GM21423 (cell line): Measurements from ENCODE around the gene ARSG.
"Not testable (repeated sequence)": the region's sequence is repeated elsewhere in the genome, so short reads cannot be mapped to it uniquely, and the experiment has no call there.

Source experiments
- ATAC-seq: cut with Tn5 transposase; IDR thresholded peaks from one replicate; pipeline ENCODE4 v1.9.1; 2021; ENCODE audit warnings: mild to moderate bottlenecking, moderate library complexity; ENCODE audit not compliant: unreplicated experiment

Gene ARSG

DNA sequence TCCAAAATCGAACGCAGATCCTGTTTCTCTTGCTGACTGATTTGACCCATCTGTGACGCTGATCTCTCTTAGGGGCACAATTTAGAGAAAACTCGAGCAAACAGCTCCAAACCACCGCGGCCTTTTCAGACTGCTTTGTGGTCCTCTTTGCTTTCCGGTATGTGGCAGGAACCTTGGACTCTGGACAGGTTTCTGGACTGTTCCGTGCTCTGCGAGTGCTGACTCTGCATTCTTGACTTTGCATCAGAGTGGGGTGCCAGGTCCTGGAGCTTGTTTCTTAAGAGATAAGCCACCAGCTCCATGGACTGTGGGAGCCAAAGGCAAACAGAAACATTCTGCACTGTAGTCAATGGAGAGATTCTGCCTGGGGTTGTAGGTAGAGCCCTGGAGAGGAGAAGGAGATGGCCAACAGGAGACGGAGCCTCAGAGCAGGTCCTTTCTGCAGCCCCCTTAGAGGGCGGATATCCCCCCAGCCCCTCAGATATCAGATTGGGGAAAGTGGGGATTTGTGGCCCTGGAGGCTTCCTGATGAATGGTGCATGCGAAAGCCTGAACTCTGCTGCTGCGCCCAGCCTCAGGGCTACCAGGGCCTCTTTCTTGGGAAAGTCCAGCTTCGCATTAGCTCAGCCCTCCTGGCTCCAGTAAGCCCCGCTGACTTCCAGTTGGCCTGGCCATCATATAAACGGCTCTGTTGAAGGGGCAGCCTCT, 100.4 kb downstream of the ARSG start:
- no peak for ATAC-seq

DNA sequence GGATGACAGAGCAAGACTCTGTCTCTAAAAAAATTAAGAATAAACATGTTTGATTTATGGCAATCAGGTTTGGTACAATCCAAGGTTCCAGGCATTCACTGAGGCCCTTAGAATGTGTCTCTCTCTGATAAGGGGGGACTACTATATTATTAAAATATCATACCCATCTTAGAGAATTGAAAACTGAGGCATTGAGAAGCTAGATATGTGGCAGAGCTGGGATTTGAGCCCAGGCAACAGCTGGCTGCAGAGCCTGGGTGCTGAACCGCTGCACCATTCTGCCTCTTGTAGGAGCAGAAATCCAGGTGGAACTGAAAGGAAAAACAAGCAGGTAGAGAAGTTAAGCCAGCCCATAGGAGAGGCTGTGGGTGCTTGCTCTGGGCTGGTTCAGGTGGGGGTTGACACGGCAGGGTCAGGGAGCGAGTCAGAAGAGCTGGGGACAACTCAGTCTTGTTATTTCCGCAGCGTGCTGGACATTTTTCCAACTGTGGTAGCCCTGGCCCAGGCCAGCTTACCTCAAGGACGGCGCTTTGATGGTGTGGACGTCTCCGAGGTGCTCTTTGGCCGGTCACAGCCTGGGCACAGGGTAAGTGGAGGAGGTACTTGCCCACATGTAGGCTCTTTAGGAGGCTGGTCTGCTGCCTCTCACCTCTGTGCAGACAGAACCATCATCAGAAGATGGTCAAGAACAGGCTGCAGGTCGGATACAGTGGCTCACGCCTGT, 103.5 kb downstream of the ARSG start:
- no peak for ATAC-seq

DNA sequence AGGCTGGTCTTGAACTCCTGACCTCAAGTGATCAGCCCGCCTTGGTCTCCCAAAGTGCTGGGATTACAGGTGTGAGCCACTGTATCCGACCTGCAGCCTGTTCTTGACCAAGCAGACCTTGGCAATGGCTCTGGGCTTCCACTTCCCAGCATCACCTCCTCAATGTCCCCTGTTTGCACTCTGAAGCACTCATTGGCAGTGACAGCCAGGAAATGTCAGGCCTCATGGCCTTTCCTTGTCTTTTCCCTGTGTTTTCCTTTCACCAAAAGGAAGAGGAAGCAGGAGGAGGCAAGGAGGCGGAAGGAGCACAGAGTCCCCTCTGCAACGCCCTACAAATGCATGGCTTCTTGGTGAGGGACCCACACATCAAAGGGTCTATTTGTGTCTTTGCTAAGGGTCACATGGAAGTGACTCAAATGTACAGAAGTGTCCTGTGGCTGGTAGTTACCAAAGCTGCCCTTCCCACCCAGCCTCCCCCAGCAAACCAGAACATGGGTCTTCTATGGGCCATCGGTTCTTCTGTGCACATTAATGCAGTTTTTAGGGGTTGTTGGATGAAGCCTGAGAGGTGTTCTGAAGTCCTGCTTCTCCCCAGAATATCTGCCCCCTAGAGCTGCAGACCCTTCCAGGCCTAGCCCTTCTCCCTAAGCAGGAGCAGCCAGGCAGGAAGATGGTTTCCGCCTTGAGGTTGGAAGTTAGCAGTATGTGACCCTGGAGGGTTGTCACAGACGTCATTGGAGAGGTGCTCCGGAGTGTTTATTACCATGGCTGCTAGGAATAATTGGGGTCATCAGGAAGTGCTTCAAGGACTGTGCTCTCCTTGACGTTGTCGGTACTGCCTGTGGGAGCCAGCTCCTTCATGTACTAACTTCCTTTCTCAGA, 105.2 kb downstream of the ARSG start:
- ATAC-seq: no peak

DNA sequence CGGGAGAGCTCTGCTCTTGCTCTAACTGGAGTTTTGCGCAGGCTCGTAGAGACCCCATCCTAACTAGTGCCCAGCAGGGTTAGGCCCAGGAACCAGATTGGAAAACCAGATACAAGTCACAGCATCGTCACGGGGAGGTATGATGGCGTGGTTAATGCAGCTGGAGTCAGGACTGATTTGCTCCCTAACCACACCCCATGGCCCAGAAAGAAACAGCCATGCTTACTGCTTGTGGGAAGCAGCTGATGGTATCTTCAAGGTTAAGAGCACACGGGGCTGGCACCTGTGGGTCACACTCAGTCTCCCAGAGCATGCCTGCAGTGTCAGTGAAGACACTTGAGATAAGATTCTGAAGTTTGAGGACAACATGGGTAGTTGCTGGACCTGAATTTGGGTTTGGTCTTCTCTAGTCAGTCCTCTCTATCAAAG, 105.8 kb downstream of the ARSG start:
- no peak for ATAC-seq

DNA sequence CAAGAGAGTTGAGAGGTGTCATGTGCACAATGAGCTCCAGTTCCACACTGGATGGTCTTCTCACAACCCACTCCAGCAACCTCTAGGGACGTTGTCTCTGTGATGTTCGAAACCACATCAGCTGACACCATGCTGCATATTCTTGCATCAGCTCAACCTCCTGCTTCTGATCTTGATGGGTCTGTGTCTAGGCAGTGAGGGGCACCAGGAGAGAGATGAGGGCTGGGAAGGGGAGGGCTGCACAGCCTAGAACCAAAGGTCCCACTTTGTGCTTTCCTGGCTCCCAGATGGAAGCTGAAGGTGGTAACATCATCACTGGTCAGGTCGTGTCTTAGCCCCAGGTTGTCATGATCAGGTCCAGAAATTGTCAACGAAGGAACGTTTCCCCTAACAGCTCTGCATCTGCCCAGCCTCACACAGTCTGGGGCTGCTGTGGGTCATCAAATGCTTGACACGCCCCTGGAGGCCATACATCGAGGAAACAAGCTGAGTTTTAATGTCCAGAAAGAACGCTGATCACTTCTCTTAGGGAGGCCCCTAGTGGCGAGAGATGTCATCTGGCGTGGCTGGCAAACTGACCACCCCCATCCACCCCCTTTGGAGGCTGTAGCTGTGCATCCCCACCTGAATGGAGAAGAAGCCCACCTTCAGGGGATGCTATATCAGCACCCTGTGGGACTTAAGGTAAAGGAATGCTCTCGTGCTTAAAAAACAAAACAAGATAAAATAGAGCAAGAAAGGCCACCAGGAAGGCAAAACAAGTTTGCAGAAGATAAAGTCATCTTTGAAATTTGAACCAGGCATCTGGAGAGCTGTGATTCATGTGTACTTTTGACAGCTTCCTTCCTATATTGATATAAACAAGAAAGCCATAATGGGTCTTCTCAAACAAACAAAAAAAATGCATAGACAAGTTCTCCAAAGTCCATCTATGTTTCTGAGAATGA, 107.7 kb downstream of the ARSG start:
- peak; percentile 84 for ATAC-seq

DNA sequence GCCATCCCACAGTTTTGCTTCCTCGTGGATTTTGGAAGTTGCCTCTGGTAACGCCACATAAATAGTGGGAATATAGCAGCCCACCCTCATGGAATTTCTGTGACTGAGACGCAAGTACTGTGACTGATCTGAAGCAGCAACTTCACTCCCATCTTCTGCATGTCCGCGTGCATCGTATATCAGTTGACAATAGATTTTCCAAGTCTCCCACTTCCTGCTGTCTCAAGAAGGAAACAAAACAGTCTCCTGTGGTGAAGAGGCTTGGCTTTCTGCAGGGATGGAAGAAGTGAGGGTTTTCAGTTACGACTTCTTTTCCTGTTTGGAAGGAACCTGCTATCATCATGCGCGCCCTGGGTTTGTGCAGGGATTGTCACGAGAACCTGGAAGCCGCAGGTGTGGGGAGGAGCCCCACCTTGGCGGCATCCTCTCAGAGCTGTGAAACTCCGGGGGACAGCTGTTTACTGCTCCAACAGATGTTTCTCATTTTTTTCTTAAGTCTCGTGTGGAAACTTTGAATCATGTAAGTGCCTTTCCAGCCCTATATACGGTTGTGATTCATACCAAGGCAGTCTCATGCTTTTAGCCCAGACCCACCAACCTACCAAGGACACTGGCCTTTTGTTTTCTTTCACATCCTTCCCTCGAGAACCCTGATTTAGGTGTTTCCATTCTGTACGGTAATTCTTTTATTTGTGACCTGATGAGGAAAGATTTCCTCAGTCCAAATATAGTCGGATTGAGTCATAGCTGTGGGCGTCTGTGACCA, 108.5 kb downstream of the ARSG start:
- no peak for ATAC-seq

DNA sequence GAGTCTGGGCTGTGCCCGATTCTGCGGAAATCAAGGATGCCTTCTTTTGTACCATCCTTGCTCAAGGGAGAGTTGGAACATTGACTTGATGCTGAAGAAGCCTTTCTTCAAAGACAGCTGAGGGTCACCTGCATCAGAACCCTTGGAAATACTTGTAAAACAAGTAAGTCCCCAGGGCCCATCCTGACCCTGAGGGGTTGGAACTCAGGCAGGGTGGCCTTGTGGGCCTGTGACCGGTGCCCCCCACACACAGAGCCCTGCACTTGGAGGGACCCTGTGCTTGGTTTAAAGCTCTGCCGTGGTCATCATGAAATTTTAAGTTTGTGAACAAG, 109.1 kb downstream of the ARSG start:
- ATAC-seq: no peak

DNA sequence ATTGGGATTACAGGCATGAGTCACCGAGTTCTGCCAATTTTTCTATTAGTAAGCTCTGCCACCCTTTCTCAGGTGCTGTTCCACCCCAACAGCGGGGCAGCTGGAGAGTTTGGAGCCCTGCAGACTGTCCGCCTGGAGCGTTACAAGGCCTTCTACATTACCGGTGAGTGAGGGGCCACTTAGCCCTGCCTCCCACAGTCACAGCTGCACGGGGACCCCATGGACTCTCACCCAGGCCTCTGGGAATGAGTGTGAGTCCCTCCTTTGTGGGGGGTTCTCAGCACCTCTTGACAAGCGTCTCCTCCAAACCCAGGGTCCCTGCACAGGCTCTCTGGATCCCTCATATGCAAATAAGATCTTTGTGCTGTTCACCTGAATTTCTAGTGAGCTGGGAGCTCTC, 110.0 kb downstream of the ARSG start:
- no peak for ATAC-seq

DNA sequence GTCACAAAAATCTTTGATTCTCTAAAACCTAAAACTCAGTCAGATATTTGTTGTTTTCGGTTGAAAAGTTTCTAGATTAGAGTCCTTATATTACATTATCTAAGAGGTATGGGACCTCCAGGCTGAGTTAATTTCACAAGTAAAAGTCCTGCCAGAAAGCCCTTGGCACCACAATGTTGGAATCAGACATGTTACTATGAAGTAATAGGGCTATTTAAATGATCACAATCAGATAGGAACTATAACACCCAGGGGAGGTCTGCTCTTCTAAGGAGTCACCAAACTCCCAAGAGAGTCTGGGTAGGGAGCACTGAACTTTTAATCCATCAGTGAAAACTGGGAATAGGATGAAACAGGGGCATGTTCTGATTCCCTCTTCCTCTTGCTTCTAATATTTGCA, 111.8 kb downstream of the ARSG start:
- ATAC-seq: no peak

DNA sequence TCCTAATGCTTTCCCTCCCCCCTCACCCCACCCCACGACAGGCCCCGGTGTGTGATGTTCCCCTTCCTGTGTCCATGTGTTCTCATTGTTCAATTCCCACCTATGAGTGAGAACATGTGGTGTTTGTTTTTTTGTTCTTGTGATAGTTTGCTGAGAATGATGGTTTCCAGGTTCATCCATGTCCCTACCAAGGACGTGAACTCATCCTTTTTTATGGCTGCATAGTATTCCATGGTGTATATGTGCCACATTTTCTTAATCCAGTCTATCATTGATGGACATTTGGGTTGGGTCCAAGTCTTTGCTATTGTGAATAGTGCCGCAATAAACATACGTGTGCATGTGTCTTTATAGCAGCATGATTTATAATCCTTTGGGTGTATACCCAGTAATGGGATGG, 112.5 kb downstream of the ARSG start:
- ATAC-seq: not testable (repeated sequence)

DNA sequence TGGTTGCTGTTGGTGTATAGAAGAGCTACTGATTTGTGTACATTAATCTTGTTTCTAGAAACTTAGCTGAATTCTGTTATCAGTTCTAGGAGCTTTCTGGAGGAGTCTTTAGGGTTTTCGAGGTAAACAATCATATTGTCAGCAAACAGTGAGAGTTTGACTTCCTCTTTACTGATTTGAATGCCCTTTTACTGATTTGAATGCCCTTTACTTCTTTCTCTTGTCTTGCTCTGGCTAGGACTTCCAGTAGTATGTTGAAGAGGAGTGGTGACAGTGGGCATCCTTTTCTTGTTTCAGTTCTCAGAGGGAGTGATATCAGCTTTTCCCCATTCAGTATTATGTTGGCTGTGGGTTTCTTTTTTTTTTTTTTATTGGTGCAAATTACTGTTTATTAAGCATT, 116.4 kb downstream of the ARSG start:
- not testable (repeated sequence) for ATAC-seq

DNA sequence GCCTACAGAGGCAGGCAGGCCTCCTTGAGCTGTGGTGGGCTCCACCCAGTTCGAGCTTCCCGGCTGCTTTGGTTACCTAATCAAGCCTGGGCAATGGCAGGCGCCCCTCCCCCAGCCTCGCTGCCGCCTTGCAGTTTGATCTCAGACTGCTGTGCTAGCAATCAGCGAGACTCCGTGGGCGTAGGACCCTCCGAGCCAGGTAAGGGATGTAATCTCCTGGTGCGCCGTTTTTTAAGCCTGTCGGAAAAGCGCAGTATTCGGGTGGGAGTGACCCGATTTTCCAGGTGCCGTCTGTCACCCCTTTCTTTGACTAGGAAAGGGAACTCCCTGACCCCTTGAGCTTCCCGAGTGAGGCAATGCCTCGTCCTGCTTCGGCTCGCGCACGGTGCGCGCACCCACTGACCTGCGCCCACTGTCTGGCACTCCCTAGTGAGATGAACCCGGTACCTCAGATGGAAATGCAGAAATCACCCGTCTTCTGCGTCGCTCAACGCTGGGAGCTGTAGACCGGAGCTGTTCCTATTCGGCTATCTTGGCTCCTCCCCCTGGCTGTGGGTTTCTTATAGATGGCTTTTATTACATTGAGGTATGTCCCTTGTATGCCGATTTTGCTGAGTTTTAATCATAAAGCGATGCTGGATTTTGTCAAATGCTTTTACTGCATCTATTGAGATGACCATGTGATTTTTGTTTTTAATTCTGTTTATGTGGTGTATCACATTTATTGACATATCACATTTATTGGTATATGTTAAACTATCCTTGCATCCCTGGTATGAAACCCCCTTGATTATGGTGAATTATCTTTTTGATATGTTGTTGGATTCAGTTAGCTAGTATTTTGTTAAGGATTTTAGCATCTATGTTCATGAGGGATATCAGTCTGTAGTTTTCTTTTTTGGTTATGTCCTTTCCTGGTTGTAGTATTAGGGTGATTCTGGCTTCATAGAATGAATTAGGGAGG, 122.6 kb downstream of the ARSG start:
- not testable (repeated sequence) for ATAC-seq

DNA sequence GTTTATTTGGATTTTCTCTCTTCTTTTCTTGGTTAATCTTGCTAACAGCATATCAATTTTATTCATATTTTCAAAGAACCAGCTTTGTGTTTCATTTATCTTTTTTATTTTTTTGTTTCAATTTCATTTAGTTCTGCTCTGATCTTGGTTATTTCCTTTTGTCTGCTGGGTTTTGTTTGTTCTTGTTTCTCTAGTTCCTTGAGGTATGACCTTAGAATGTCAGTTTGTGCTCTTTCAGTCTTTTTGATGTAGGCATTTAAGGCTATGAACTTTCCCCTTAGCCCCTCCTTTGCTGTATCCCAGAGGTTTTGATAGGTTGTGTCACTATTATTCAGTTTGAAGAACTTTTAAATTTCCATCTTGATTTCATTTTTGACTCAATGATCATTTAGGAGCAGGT, 123.6 kb downstream of the ARSG start:
- not testable (repeated sequence) for ATAC-seq

DNA sequence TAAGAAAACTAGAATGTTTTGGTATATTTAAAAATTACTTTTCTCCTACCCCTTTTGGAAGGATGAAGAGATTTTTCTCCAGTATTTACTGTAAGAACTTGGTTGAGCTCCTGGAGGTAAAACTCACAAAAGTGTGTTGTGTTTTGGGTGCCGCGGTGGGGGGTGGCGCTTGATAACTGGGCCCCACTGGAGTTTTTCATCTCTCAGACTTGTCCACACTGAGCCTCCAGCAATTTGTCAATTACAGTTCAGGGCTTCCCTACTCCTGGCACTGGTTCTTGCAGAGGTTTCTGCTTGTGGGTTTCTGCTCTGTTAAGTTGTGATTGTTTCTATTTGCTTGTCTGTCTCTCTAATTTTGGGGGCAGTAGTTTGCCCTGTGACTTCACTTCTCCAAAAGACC, 126.0 kb downstream of the ARSG start:
- no peak for ATAC-seq

DNA sequence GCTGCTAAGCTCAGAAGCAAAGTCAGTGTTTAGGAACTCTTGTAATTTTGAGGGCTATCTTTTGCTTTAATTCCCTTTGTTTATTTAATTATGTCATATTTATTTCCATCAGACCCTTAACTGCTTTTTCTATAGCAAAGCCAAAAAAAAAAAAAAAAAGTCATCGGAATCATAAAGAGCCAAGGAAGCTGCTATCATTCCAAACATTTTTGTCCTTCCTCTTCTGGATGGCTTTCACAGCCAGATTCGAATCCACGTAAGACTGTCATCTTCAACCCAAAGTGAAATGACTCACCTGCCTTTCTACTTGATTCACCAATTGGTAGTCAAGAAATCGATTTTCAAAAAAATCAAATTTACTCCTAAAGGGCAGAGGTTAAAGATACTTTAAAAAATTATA, 127.6 kb downstream of the ARSG start:
- ATAC-seq: no peak

DNA sequence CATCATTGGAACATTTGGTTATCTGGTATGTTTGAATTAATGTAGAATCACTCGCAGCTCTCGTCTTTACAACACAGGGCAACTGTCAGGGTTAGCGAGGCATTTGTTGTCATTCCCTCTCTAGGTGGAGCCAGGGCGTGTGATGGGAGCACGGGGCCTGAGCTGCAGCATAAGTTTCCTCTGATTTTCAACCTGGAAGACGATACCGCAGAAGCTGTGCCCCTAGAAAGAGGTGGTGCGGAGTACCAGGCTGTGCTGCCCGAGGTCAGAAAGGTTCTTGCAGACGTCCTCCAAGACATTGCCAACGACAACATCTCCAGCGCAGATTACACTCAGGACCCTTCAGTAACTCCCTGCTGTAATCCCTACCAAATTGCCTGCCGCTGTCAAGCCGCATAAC, 128.8 kb downstream of the ARSG start:
- ATAC-seq: no peak

DNA sequence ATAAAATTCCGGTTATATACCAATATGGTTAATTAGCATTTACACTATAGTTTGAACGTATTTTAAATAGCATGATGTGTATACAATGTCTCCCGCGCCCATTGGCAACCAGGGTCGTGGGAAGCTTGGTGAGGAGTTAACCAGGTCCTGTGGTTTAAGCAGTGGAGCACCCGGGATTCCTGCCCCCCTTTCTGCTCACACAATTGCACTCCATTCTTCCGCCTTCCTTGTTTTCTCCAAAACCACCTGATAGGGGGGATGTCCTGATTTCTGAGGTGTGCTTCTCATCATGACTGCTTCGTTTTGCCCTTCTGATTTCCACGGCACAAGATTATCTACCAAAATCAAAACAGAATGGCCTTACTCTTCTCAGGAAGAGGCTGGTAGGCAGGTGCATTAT, 130.2 kb downstream of the ARSG start:
- ATAC-seq: no peak

DNA sequence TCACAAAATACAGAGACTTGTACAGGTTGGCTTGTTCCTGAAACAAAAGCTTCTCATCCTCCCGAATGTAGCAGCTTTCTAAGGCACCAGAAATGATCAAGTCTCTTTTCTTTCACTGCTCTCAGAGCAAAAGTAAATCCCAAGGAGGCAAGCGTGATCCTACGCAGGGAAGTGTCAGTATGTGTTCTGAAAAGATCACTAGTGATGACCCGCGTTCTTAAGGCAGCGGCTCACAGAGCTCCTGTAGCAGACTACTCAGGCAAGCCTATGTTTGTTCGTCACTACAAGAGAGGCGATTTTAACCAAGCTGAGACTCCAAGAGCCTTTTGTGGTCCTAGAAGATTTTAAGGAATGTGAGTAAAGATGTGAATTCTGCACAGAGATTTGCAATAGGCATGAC, 131.5 kb downstream of the ARSG start:
- no peak for ATAC-seq

DNA sequence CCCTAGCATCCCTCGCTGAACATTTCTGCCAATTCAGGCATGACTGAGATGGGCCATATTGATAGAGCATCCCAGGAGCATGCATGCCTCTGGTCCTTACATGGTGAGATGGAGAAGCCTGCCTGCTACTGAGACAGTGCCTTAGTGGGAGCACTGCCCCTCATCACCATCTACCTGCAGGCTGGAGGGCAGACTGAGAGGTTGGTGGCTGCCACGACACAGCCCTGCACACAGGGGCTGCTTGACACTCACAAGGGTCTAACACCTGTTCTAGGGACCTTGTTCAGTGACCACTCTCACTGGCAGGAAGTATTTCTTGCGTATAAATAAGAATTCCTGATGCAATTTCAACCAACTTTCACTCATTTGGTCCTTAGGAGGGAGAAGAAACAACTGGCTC, 132.0 kb downstream of the ARSG start:
- no peak for ATAC-seq
